HepG2 (cell line): ENCODE data around the gene ZMPSTE24. TPM values are rescaled to one million over a fixed set of nuclear protein-coding genes. Genes with fewer than 3 reads are reported as not detected.

Experiments
- AGO2 ChIP-seq: fragments of 200-400 bp; formaldehyde crosslinking; optimal IDR thresholded peaks from 2 replicates; pipeline ENCODE3; 2017; ENCODE audit warnings: mild to moderate bottlenecking, low read depth, low read length, moderate library complexity
- ATF2 ChIP-seq: sonication (generic); formaldehyde crosslinking; IDR thresholded peaks from 2 replicates; pipeline ENCODE4 v1.4.0; 2020; ENCODE audit warnings: missing genetic modification reagents
- CENPT ChIP-seq: sonication (generic); formaldehyde crosslinking; IDR thresholded peaks from 2 replicates; pipeline ENCODE4 v1.8.0; 2022; ENCODE audit warnings: low read depth, mild to moderate bottlenecking, moderate library complexity, missing genetic modification reagents
- E2F1 ChIP-seq: sonication (generic); formaldehyde crosslinking; IDR thresholded peaks from 2 replicates; pipeline ENCODE4 v1.5.0; 2020; ENCODE audit warnings: missing genetic modification reagents
- GMEB1 ChIP-seq: sonication (generic); formaldehyde crosslinking; IDR thresholded peaks from 2 replicates; pipeline ENCODE4 v1.5.1; 2020; ENCODE audit warnings: missing genetic modification reagents, mild to moderate bottlenecking, borderline replicate concordance
- HMG20A ChIP-seq: IDR thresholded peaks from 2 replicates; pipeline ENCODE4 v1.6.1; 2016; ENCODE audit warnings: borderline replicate concordance
- HNF4G ChIP-seq, 2 experiments: sonication (generic) in 1 of 2; formaldehyde crosslinking in 1 of 2; IDR thresholded peaks; 2 replicates each; pipeline versions ENCODE4 v1.4.0 to v1.6.1; 2011 to 2020; ENCODE audit warnings: borderline replicate concordance in 2 of 2, low read depth in 2 of 2, mild to moderate bottlenecking in 2 of 2, low read length in 1 of 2, missing genetic modification reagents in 1 of 2, moderate library complexity in 1 of 2
- HOXA3 ChIP-seq: sonication (generic); formaldehyde crosslinking; IDR thresholded peaks from 2 replicates; pipeline ENCODE4 v1.5.0; 2020; ENCODE audit warnings: missing genetic modification reagents
- IRF1 ChIP-seq: sonication (generic); formaldehyde crosslinking; IDR thresholded peaks from 2 replicates; pipeline ENCODE4 v1.4.0; 2020; ENCODE audit warnings: low read depth, mild to moderate bottlenecking, missing genetic modification reagents
- MAF1 ChIP-seq: sonication (generic); formaldehyde crosslinking; IDR thresholded peaks from 2 replicates; pipeline ENCODE4 v1.5.0; 2020; ENCODE audit warnings: missing genetic modification reagents, borderline replicate concordance
- MLX ChIP-seq: IDR thresholded peaks from 2 replicates; pipeline ENCODE4 v1.6.1; 2016
- PREB ChIP-seq: sonication (generic); formaldehyde crosslinking; IDR thresholded peaks from 2 replicates; pipeline ENCODE4 v1.4.0; 2020; ENCODE audit warnings: missing genetic modification reagents
- RAD21 ChIP-seq: fragments of 450-650 bp; formaldehyde crosslinking; IDR thresholded peaks from 2 replicates; pipeline ENCODE4 v1.5.0; 2020; ENCODE audit warnings: mild to moderate bottlenecking
- RFX3 ChIP-seq: IDR thresholded peaks from 2 replicates; pipeline ENCODE4 v1.6.1; 2016; ENCODE audit warnings: missing biosample characterization, missing genetic modification reagents
- TFDP1 ChIP-seq: IDR thresholded peaks from 2 replicates; pipeline ENCODE4 v1.6.1; 2016; ENCODE audit warnings: missing compliant biosample characterization, missing genetic modification reagents, borderline replicate concordance
- ZMAT3 ChIP-seq: sonication (generic); formaldehyde crosslinking; conservative IDR thresholded peaks from 2 replicates; pipeline ENCODE4 v1.7.0; 2021; ENCODE audit warnings: missing genetic modification reagents
- ZNF124 ChIP-seq: sonication (generic); formaldehyde crosslinking; IDR thresholded peaks from 2 replicates; pipeline ENCODE4 v1.4.0; 2020; ENCODE audit warnings: missing genetic modification reagents
- ZNF546 ChIP-seq: sonication (generic); formaldehyde crosslinking; conservative IDR thresholded peaks from 2 replicates; pipeline ENCODE4 v1.8.1; 2023; ENCODE audit warnings: mild to moderate bottlenecking, missing genetic modification reagents
- ZNF615 ChIP-seq: sonication (generic); formaldehyde crosslinking; IDR thresholded peaks from 2 replicates; pipeline ENCODE4 v1.5.0; 2020; ENCODE audit warnings: mild to moderate bottlenecking, missing genetic modification reagents, borderline replicate concordance
- ZNF772 ChIP-seq: sonication (generic); formaldehyde crosslinking; IDR thresholded peaks from 2 replicates; pipeline ENCODE4 v1.5.0; 2020; ENCODE audit warnings: mild to moderate bottlenecking, missing genetic modification reagents
- ZSCAN31 ChIP-seq: sonication (generic); formaldehyde crosslinking; IDR thresholded peaks from 2 replicates; pipeline ENCODE4 v1.5.0; 2020; ENCODE audit warnings: low read depth, mild to moderate bottlenecking, missing genetic modification reagents
- polyA plus RNA-seq, 8 experiments: library from polyadenylated mRNA; depleted of rRNA in 3 of 8; stranded (reverse) in 7 of 8; unstranded in 1 of 8; fragments of >200 nt; fragmentation: Illumina TruSeq in 4 of 8; extraction: Trizol in 4 of 8; gene quantifications; 2 replicates each; pipeline versions ENCODE4 v1.2.1 to v1.2.3, GENCODE V29; 2011 to 2016; ENCODE audit warnings: low read depth in 4 of 8, missing spikeins in 1 of 8, mixed read lengths in 1 of 8; ENCODE audit not compliant: insufficient read depth in 1 of 8
- total RNA-seq, 5 experiments: library from RNA; depleted of rRNA; stranded (reverse); fragments of >200 nt; fragmentation: Illumina TruSeq; extraction: Trizol; gene quantifications; 2 replicates each; pipeline ENCODE4 v1.2.3, GENCODE V29; 2016; ENCODE audit warnings: low read depth in 1 of 5

ZMPSTE24 gene
- total and polyA plus RNA-seq, 2 of the 13 experiments (the other 11 are each of a cell fraction or from before 2014, with no cell fraction given), result 13.6 to 60.2 TPM

- TF ChIP-seq IRF1 (CRISPR knock-in tag), result no peak
- TF ChIP-seq TFDP1 (CRISPR knock-in tag), result no peak
- no peak for TF ChIP-seq MLX (CRISPR knock-in tag)
- no peak for TF ChIP-seq ATF2 (CRISPR knock-in tag)
- TF ChIP-seq ZNF615 (CRISPR knock-in tag), result no peak
- no peak for TF ChIP-seq RAD21
- no peak for TF ChIP-seq RFX3 (CRISPR knock-in tag)
- TF ChIP-seq ZMAT3, result 0 out of 2 replicates have a peak, but pooled peaks have one; percentile 27
- no peak for TF ChIP-seq E2F1 (CRISPR knock-in tag)
- TF ChIP-seq GMEB1, result no peak
- TF ChIP-seq HNF4G (IDR thresholded peaks at IDR 0.05; ENCODE audit: borderline replicate concordance, low read depth, low read length), result no peak
- no peak for TF ChIP-seq HNF4G (CRISPR knock-in tag; IDR thresholded peaks at IDR 0.05; ENCODE audit: borderline replicate concordance, low read depth)
- TF ChIP-seq ZNF546 (CRISPR knock-in tag), result no peak
- no peak for TF ChIP-seq AGO2
- TF ChIP-seq ZNF124 (CRISPR knock-in tag), result no peak
- TF ChIP-seq ZSCAN31 (CRISPR knock-in tag), result no peak
- no peak for TF ChIP-seq PREB (CRISPR knock-in tag)
- no peak for TF ChIP-seq HMG20A (CRISPR knock-in tag)
- no peak for TF ChIP-seq ZNF772
- no peak for TF ChIP-seq CENPT (CRISPR knock-in tag)
- TF ChIP-seq HOXA3 (CRISPR knock-in tag), result no peak
- TF ChIP-seq MAF1 (CRISPR knock-in tag), result no peak
These were observed 56.1 kb downstream of the ZMPSTE24 start (continued) for GRCh38 chr1:40313958-40314720.
